Lower lobe of right lung (tissue), 2 donors: ENCODE measurements around the gene UGT1A10. TPM values are rescaled to one million over a fixed set of nuclear protein-coding genes. Genes with fewer than 3 reads are reported as not detected.
"Not testable (repeated sequence)": the region's sequence is repeated elsewhere in the genome, so short reads cannot be mapped to it uniquely, and the experiment has no call there.

Experiments
- ATAC-seq, 2 donors: fragments of 200-7000 bp; cut with Tn5 transposase; one replicate each; pipeline ENCODE4 v1.9.1; 2020 to 2022; ENCODE audit warnings: mild to moderate bottlenecking in 2 of 2, moderate library complexity in 2 of 2
- DNase-seq: peaks from one replicate; pipeline ENCODE4 v3.0.0-alpha.2; 2020
- H3K27ac ChIP-seq: fragments of 200-600 bp; one replicate; pipeline ENCODE4 v1.8.0; 2022
- H3K27me3 ChIP-seq: fragments of 200-600 bp; one replicate; pipeline ENCODE4 v1.8.0; 2022; ENCODE audit warnings: low read depth
- H3K36me3 ChIP-seq: fragments of 200-600 bp; one replicate; pipeline ENCODE4 v1.8.0; 2022; ENCODE audit warnings: mild to moderate bottlenecking
- H3K4me1 ChIP-seq: fragments of 200-600 bp; one replicate; pipeline ENCODE4 v1.8.0; 2022
- H3K4me3 ChIP-seq: fragments of 200-600 bp; one replicate; pipeline ENCODE4 v1.8.0; 2022; ENCODE audit warnings: mild to moderate bottlenecking
- H3K9me3 ChIP-seq: fragments of 200-600 bp; one replicate; pipeline ENCODE4 v1.8.0; 2022
- CTCF ChIP-seq: fragments of 200-600 bp; IDR thresholded peaks from one replicate; pipeline ENCODE4 v1.8.0; 2022; ENCODE audit warnings: antibody characterized with exemption, mild to moderate bottlenecking
- intact Hi-C: fragments of 100-400 bp; cut with DNase I; formaldehyde crosslinking; loops from one replicate; pipeline ENCODE4 v1.11.0; 2022
- total RNA-seq: library from RNA; stranded (reverse); fragmentation: NEBNext Ultra II Directional; extraction: Animal tissue kit (Norgen Biotek cat#: 25700); gene quantifications from one replicate; pipeline ENCODE4 v1.2.1, GENCODE V29; 2021
- donor health status: DM: no; HTN: yes; CAD: no; lungs with severe emphysema.

UGT1A10 gene
- total RNA-seq, 1 donor from 2014 or later, result not detected

GRCh38 chr2:233643128-233643527 is 6.9 kb downstream of the UGT1A10 start:
- ATAC-seq (no peak), DNase-seq (no peak)
- no peaks in the 10 kb centered on the region for H3K27me3 ChIP-seq
- no peaks in the 10 kb centered on the region for H3K36me3 ChIP-seq
- H3K27ac ChIP-seq, result no peak overlapping the region
- intact Hi-C loops, result no loop called here
- no peaks in the 10 kb centered on the region for H3K4me1 ChIP-seq
- H3K9me3 ChIP-seq, result peaks cover 6% of the 10 kb centered on the region
- no peak for TF ChIP-seq CTCF
- H3K4me3 ChIP-seq, result no peak overlapping the region

GRCh38 chr2:233646033-233646432 is 9.8 kb downstream of the UGT1A10 start:
- H3K27ac ChIP-seq, H3K4me1 ChIP-seq, H3K4me3 ChIP-seq, H3K9me3 ChIP-seq, H3K36me3 ChIP-seq, H3K27me3 ChIP-seq, intact Hi-C loops, ATAC-seq, DNase-seq: not testable (repeated sequence)

- DNase-seq (no peak), ATAC-seq (no peak)
- no peaks in the 10 kb centered on the region for H3K4me1 ChIP-seq
- peaks cover 4% of the 10 kb centered on the region for H3K9me3 ChIP-seq
- H3K27me3 ChIP-seq, result no peaks in the 10 kb centered on the region
- no peaks in the 10 kb centered on the region for H3K36me3 ChIP-seq
- intact Hi-C loops, result no loop called here
- TF ChIP-seq CTCF, result no peak
- no peak overlapping the region for H3K4me3 ChIP-seq
- no peak overlapping the region for H3K27ac ChIP-seq
These were observed 14.7 kb downstream of the UGT1A10 start for GRCh38 chr2:233650981-233651380.

DNA sequence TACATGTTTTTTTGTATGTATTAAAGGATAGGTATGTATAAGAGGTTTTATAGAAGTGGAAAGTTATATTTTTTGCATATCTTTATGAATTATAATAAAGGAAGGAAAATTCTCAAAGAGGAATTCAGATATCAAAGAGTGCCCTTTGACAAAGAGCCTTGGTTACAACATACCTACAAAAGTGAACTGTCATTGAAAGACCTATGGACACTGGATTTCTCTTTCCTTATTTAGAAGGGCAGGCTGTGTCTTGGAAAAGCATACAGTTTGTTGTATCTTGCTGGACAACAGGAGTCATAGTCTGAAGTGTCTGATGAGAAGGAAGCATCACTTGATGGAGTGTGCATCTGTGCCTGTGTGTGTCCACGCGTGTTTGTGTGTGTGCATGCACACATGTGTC is 15.2 kb downstream of the UGT1A10 start:
- Histone ChIP-seq H3K4me1 (no peaks in the 10 kb centered on the region), H3K36me3 (no peaks in the 10 kb centered on the region), H3K4me3 (no peak overlapping the region), H3K27me3 (no peaks in the 10 kb centered on the region), H3K9me3 (no peaks in the 10 kb centered on the region), H3K27ac (no peak overlapping the region)
- DNase-seq, result no peak
- ATAC-seq, result no peak
- intact Hi-C loops, result no loop called here
- TF ChIP-seq CTCF, result no peak

GRCh38 chr2:233654501-233654900 is 18.3 kb downstream of the UGT1A10 start:
- TF ChIP-seq CTCF, result no peak
- intact Hi-C loops, result no loop called here

GRCh38 chr2:233655043-233655442 is 18.8 kb downstream of the UGT1A10 start:
- Histone ChIP-seq H3K9me3 (no peaks in the 10 kb centered on the region), H3K27ac (no peak overlapping the region), H3K4me3 (no peak overlapping the region), H3K4me1 (no peaks in the 10 kb centered on the region), H3K36me3 (no peaks in the 10 kb centered on the region), H3K27me3 (no peaks in the 10 kb centered on the region)
- intact Hi-C loops, result no loop called here
- ATAC-seq (no peak), DNase-seq (no peak)
- TF ChIP-seq CTCF, result no peak

More at GRCh38 chr2:233654501-233654900, 18.3 kb downstream of the UGT1A10 start:
- Histone ChIP-seq H3K27ac (no peak overlapping the region), H3K4me3 (no peak overlapping the region), H3K27me3 (no peaks in the 10 kb centered on the region), H3K36me3 (no peaks in the 10 kb centered on the region), H3K9me3 (no peaks in the 10 kb centered on the region), H3K4me1 (no peaks in the 10 kb centered on the region)
- no peak for DNase-seq
- ATAC-seq, result no peak

- H3K27ac ChIP-seq, H3K4me3 ChIP-seq, H3K36me3 ChIP-seq, H3K27me3 ChIP-seq, ATAC-seq, H3K4me1 ChIP-seq, intact Hi-C loops, H3K9me3 ChIP-seq, DNase-seq: not testable (repeated sequence)
These were observed 19.7 kb downstream of the UGT1A10 start for GRCh38 chr2:233655943-233656342.
